Measurements from ENCODE around the gene IL4I1.

DNA sequence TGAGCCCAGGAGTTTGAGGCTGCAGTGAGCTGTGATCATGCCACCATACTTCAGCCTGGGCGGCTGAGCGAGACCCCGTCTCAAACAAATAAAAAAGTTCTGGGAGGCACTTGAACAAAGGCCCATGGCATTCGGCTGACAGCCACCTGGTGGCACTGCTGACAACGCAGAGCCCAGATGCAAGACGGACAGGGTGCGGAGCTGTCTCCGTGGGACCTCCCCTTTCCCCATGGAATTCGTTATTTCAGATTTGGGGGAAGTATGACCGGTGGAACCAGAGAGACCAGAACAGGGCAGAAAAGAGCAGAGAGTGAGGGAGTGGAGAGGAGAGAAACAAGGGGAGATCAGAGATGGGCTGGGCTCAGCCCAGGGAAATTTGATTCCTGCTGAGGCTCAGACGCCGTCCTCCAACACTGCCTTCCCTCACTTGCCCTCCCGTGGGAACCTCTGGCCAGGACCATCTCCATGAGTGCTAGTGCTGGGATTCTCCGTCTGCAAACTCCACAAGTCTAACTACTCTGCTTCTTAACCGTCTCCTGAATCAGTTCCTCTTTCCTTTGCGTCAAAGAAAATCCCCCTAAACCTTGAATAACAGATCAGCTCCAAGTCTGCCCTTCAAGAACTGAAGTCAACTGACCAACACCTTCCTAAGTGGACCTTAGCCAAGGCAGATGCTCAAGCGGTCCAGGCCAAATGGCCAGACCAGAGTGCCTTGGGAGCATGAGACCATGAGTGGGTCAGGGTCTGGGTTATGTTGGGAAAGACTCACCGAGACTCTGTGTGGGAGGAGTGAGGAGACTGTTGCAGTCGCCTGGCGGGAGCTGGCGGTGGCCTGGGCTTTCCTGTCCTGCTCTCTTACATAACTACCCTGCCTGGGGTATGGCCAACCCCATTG lies 20.4 kb upstream of the IL4I1 start:
- TF ChIP-seq POLR2AphosphoS5 (IDR thresholded peaks at IDR 0.05; ENCODE audit: low read depth, low read length) (no peak), POLR2A (IDR thresholded peaks at IDR 0.05; ENCODE audit: low read depth, low read length) (peak; percentile 23; the same call in 1 of the 2 replicates), SPI1 (IDR thresholded peaks at IDR 0.05; ENCODE audit: low read depth, low read length) (peak; percentile 88), TAF1 (IDR thresholded peaks at IDR 0.05; ENCODE audit: low read depth, low read length) (no peak), PAX5 (IDR thresholded peaks at IDR 0.05; ENCODE audit: insufficient read depth, low read length, severe bottlenecking) (no peak)
